ENCODE measurements around the gene ALPK1. TPM values are rescaled to one million over a fixed set of nuclear protein-coding genes. Genes with fewer than 3 reads are reported as not detected.

The ALPK1 gene
- polyA plus RNA-seq, 3 donors, result 5.3 to 14.2 (median 8.1) TPM

GRCh38 chr4:112322866-112323265, 25.7 kb downstream of the ALPK1 start:
- H3K36me3 ChIP-seq (replicated peaks in 1 of 2; ENCODE audit: control insufficient read depth in 1 of 2, insufficient read depth in 2 of 2, low read length in 2 of 2), result peaks cover 26 to 44% of the 10 kb centered on the region in 2 donors
- intact Hi-C loops (cut with micrococcal nuclease), result no loop called here
- H3K36me3 Mint-ChIP-seq, result peaks cover 37 to 45% of the 10 kb centered on the region in 2 donors
- H3K9ac ChIP-seq (ENCODE audit: insufficient read depth, low read length, poor library complexity, severe bottlenecking), result no peak overlapping the region
- no peaks in the 10 kb centered on the region for H3K9me3 ChIP-seq (replicated peaks in 1 of 2; ENCODE audit: control insufficient read depth in 1 of 2, insufficient read depth in 1 of 2, low read length in 2 of 2)
- peaks cover 19% of the 10 kb centered on the region for H3K4me1 Mint-ChIP-seq
- H3K4me1 ChIP-seq (ENCODE audit: control insufficient read depth in 1 of 2, insufficient read depth in 2 of 2, low read length in 2 of 2), result peaks cover 8 to 12% of the 10 kb centered on the region in 2 donors
- no peak overlapping the region for H3K27ac ChIP-seq (ENCODE audit: low read depth in 1 of 2, low read length in 2 of 2)
- TF ChIP-seq, protein P1, sequence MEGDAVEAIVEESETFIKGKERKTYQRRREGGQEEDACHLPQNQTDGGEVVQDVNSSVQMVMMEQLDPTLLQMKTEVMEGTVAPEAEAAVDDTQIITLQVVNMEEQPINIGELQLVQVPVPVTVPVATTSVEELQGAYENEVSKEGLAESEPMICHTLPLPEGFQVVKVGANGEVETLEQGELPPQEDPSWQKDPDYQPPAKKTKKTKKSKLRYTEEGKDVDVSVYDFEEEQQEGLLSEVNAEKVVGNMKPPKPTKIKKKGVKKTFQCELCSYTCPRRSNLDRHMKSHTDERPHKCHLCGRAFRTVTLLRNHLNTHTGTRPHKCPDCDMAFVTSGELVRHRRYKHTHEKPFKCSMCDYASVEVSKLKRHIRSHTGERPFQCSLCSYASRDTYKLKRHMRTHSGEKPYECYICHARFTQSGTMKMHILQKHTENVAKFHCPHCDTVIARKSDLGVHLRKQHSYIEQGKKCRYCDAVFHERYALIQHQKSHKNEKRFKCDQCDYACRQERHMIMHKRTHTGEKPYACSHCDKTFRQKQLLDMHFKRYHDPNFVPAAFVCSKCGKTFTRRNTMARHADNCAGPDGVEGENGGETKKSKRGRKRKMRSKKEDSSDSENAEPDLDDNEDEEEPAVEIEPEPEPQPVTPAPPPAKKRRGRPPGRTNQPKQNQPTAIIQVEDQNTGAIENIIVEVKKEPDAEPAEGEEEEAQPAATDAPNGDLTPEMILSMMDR (IDR thresholded peaks at IDR 0.05), result no peak
- H3K4me3 Mint-ChIP-seq, result no peak overlapping the region
- no peak overlapping the region for H3K4me2 ChIP-seq (replicated peaks; ENCODE audit: extremely low read depth, low read length, poor library complexity, severe bottlenecking)
- 100% methylated on average over 3 of the region's 3 CpGs for WGBS (ENCODE audit: insufficient coverage)
- peak overlapping the region in 1 of 7 donors; percentile 58 for H3K27ac Mint-ChIP-seq
- H3K79me2 ChIP-seq (ENCODE audit: insufficient read depth, low read length), result peaks cover 47% of the 10 kb centered on the region
- no peaks in the 10 kb centered on the region for H3K27me3 ChIP-seq (ENCODE audit: control insufficient read depth in 2 of 2, insufficient read depth in 2 of 2, low read length in 2 of 2)
- DNase-seq, result no peak
- no peaks in the 10 kb centered on the region for H4K20me1 ChIP-seq (ENCODE audit: insufficient read depth, low read length)
- no peaks in the 10 kb centered on the region for H3K27me3 Mint-ChIP-seq (ENCODE audit: low read depth in 3 of 3)
- no peaks in the 10 kb centered on the region for H3K9me3 Mint-ChIP-seq
- no peak overlapping the region for H2AFZ ChIP-seq (ENCODE audit: insufficient read depth, low read depth, low read length, poor library complexity, severe bottlenecking)
- no peak overlapping the region for H3K4me3 ChIP-seq (replicated peaks in 1 of 3; ENCODE audit: low read depth in 2 of 3, low read length in 3 of 3)

DNA sequence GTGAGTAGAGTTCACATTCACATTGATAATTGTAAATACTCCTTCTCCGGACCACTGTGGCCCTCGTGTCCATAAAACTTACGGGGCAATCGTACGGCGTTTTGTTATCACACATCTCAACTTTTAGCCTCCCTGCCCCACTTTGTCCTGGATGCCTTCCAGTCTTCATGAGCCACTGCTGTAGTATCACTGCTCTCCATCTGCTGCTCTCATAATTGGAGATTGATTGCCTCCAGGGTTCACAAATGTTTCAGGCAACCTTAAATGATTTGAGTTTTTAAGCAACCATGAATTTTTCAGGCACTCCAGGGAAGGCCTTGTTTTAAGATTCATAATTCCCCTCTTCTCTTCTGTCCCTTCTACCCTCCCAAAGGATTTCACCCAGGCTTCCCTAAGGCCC, 28.4 kb downstream of the ALPK1 start:
- 94% methylated on average over 5 of the region's 6 CpGs for WGBS (ENCODE audit: insufficient coverage)
- DNase-seq, result no peak
- Histone ChIP-seq H3K4me3 (replicated peaks in 1 of 3; ENCODE audit: low read depth in 2 of 3, low read length in 3 of 3) (no peak overlapping the region), H3K27me3 (ENCODE audit: control insufficient read depth in 2 of 2, insufficient read depth in 2 of 2, low read length in 2 of 2) (no peaks in the 10 kb centered on the region), H3K36me3 (replicated peaks in 1 of 2; ENCODE audit: control insufficient read depth in 1 of 2, insufficient read depth in 2 of 2, low read length in 2 of 2) (peaks cover 26 to 54% of the 10 kb centered on the region in 2 donors), H3K9me3 (replicated peaks in 1 of 2; ENCODE audit: control insufficient read depth in 1 of 2, insufficient read depth in 1 of 2, low read length in 2 of 2) (no peaks in the 10 kb centered on the region), H3K79me2 (ENCODE audit: insufficient read depth, low read length) (peaks cover 27% of the 10 kb centered on the region), H2AFZ (ENCODE audit: insufficient read depth, low read depth, low read length, poor library complexity, severe bottlenecking) (no peak overlapping the region), H3K4me2 (replicated peaks; ENCODE audit: extremely low read depth, low read length, poor library complexity, severe bottlenecking) (no peak overlapping the region), H3K27ac (ENCODE audit: low read depth in 1 of 2, low read length in 2 of 2) (no peak overlapping the region), H4K20me1 (ENCODE audit: insufficient read depth, low read length) (peaks cover 4% of the 10 kb centered on the region), H3K9ac (ENCODE audit: insufficient read depth, low read length, poor library complexity, severe bottlenecking) (no peak overlapping the region), H3K4me1 (ENCODE audit: control insufficient read depth in 1 of 2, insufficient read depth in 2 of 2, low read length in 2 of 2) (peaks cover 9 to 13% of the 10 kb centered on the region in 2 donors)
- no peak overlapping the region for H3K4me3 Mint-ChIP-seq
- no peak overlapping the region for H3K27ac Mint-ChIP-seq
- peaks cover 38 to 52% of the 10 kb centered on the region in 2 donors for H3K36me3 Mint-ChIP-seq
- H3K9me3 Mint-ChIP-seq, result no peaks in the 10 kb centered on the region
- peaks cover 19% of the 10 kb centered on the region for H3K4me1 Mint-ChIP-seq
- intact Hi-C loops (cut with micrococcal nuclease), result loop anchor here (5.0 kb wide), 2 partner anchors 38 to 197 kb away; partner anchors contain the start of gene TIFA (in 1 of the 2)
- no peaks in the 10 kb centered on the region for H3K27me3 Mint-ChIP-seq (ENCODE audit: low read depth in 3 of 3)
- TF ChIP-seq, protein P1 (IDR thresholded peaks at IDR 0.05), result no peak

All from CD14-positive monocyte (primary cell).